ENCODE data around the gene PATJ. TPM values are rescaled to one million over a fixed set of nuclear protein-coding genes. Genes with fewer than 3 reads are reported as not detected.
A peak's percentile ranks its signal among the peaks of the same experiment; 100 is the strongest.

Gene PATJ
- total RNA-seq, 2 donors from 2014 or later = 37.9 to 72.1 TPM

- Histone ChIP-seq H3K4me1 (peaks cover 0 to 10% of the 10 kb centered on the region in 2 donors), H3K36me3 (no peaks in the 10 kb centered on the region), H3K27me3 (no peaks in the 10 kb centered on the region), H3K4me3 (no peak overlapping the region), H3K9me3 (no peaks in the 10 kb centered on the region), H3K27ac (no peak overlapping the region)
- no peak for DNase-seq (ENCODE audit: low spot score)
- TF ChIP-seq CTCF (IDR thresholded peaks at IDR 0.05) = no peak
These were observed 315.5 kb downstream of the PATJ start for GRCh38 chr1:62057641-62058290.

DNA sequence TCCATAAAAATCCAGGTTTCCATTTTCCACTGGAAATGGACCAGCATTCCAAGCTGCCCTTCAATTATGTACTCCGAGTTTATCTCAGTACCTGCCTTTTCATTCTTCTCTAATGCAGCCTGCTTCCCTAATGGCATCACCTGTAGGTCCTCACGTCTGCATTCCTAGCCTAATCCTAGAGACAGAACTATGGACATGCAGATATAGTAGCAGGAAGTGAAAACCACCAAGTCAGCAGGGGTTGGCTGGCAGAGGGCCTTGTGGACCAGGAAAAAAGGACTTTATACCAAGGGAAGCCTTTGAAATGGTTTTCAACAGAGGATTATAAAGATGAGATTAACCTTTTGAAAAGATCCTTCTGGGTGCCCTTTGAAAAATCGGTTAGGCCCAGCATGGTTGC, 316.7 kb downstream of the PATJ start:
- Histone ChIP-seq H3K36me3 (no peaks in the 10 kb centered on the region), H3K27ac (peak overlapping the region; percentile 21 to 31), H3K4me1 (peaks cover 0 to 10% of the 10 kb centered on the region in 2 donors), H3K9me3 (no peaks in the 10 kb centered on the region), H3K4me3 (no peak overlapping the region), H3K27me3 (no peaks in the 10 kb centered on the region)
- DNase-seq (ENCODE audit: low spot score) = no peak
- no peak for TF ChIP-seq CTCF (IDR thresholded peaks at IDR 0.05)

DNA sequence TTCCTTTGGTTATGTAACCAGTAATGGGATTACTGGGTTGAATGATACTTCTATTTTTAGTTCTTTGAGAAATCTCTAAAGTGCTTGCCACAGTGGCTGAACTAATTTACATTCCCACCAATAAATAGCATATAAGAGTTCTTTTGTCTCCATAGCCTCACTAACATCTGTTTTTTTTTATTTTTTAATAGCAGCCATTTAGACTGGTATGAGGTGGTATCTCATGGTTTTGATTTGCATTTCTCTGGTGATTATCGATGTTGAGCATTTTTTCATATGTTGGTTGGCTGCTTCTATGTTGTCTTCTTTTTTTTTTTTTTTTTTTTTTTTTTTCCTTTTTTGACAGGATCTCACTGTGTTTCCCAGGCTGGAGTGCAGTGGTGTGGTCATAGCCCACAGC, 319.8 kb downstream of the PATJ start:
- Histone ChIP-seq H3K4me1 (peaks cover 0 to 25% of the 10 kb centered on the region in 2 donors), H3K36me3 (no peaks in the 10 kb centered on the region), H3K27me3 (no peaks in the 10 kb centered on the region), H3K4me3 (no peak overlapping the region), H3K9me3 (peaks cover 0 to 6% of the 10 kb centered on the region in 2 donors), H3K27ac (no peak overlapping the region)
- DNase-seq (ENCODE audit: low spot score) = no peak
- no peak for TF ChIP-seq CTCF (IDR thresholded peaks at IDR 0.05)

GRCh38 chr1:62064829-62065407, 322.6 kb downstream of the PATJ start:
- no peaks in the 10 kb centered on the region for H3K36me3 ChIP-seq
- TF ChIP-seq CTCF (IDR thresholded peaks at IDR 0.05) = no peak
- no peak overlapping the region for H3K4me3 ChIP-seq
- H3K9me3 ChIP-seq = peaks cover 0 to 6% of the 10 kb centered on the region in 2 donors
- peaks cover 0 to 38% of the 10 kb centered on the region in 2 donors for H3K4me1 ChIP-seq
- peak overlapping the region; percentile 87 to 91 for H3K27ac ChIP-seq
- DNase-seq (ENCODE audit: low spot score) = no peak
- no peaks in the 10 kb centered on the region for H3K27me3 ChIP-seq

DNA sequence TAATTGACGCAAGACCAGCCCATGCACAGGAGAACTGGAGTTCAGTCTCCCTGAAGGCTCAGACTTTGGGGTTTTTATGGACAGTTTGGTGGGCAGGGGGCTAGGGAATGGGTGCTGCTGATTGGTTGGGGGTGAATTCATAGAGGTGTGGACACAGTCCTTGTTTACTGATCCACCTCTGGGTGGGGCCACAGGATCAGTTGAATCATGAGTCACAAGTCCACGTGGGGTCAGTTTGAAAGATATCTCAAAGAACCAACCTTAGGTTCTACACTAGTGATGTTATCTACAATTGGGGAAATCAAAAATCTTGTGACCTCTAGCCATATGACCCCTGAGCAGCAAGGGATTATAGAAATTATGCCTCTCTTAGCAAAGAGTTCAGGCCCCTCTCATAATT, 324.4 kb downstream of the PATJ start:
- TF ChIP-seq CTCF (IDR thresholded peaks at IDR 0.05) = no peak
- no peak for DNase-seq (ENCODE audit: low spot score)

More for the DNA sequence above, 324.4 kb downstream of the PATJ start:
- Histone ChIP-seq H3K9me3 (peaks cover 0 to 6% of the 10 kb centered on the region in 2 donors), H3K27ac (peak overlapping the region; percentile 87 to 91), H3K36me3 (no peaks in the 10 kb centered on the region), H3K4me1 (peaks cover 0 to 42% of the 10 kb centered on the region in 2 donors), H3K4me3 (no peak overlapping the region), H3K27me3 (no peaks in the 10 kb centered on the region)
